Activated naive CD4-positive, alpha-beta T cell (primary cell): ENCODE measurements around the gene ZNF226.
"Not testable (repeated sequence)": the region's sequence is repeated elsewhere in the genome, so short reads cannot be mapped to it uniquely, and the experiment has no call there.

Source experiments
- DNase-seq, 4 experiments: peaks; one replicate each; lab custom pipeline; 2025; lab: John Stamatoyannopoulos, UW

The ZNF226 gene

GRCh38 chr19:44212250-44212865 lies 47.5 kb downstream of the ZNF226 start, which contains the start of gene ZNF227:
Gene ZNF227 (plus strand): TSS chr19:44212532. CDS start chr19:44217793, 5,261 bp downstream.
- DNase-seq: peak; percentile 50 to 72 (median 60)

DNA sequence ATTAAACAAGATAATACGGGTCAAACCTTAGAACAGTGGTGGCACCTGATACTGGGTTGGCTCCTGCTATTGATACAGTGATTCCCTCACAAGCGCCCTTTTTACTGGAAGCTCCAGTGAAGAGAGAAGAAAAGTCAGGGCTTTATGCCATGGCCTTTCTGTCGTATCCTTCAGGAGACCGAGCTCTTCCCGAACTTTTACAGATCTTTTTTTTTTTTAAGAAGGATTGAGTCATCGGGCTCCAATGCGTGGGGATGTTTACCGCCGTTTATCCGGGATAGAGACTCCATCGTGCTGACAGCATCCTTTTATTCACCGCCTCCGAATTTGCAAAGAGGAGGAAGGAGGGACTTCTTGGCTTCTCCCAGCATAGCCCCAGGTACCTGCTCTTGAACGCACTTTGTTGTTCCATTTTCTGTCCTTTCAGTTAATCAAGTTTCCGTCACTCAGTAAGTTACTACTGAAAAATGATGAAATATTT lies 48.0 kb downstream of the ZNF226 start:
- no peak for DNase-seq

GRCh38 chr19:44219926-44220325 lies 55.0 kb downstream of the ZNF226 start:
- not testable (repeated sequence) for DNase-seq

DNA sequence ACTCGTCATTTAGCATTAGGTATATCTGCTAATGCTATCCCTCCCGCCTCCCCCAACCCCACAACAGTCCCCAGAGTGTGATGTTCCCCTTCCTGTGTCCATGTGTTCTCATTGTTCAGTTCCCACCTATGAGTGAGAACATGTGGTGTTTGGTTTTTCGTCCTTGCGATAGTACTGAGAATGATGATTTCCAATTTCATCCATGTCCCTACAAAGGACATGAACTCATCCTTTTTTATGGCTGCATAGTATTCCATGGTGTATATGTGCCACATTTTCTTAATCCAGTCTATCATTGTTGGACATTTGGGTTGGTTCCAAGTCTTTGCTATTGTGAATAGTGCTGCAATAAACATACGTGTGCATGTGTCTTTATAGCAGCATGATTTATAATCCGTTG lies 55.9 kb downstream of the ZNF226 start:
- DNase-seq: not testable (repeated sequence)

DNA sequence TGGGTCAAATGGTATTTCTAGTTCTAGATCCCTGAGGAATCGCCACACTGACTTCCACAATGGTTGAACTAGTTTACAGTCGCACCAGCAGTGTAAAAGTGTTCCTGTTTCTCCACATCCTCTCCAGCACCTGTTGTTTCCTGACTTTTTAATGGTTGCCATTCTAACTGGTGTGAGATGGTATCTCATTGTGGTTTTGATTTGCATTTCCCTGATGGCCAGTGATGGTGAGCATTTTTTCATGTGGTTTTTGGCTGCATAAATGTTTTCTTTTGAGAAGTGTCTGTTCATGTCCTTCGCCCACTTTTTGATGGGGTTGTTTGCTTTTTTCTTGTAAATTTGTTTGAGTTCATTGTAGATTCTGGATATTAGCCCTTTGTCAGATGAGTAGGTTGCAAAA lies 56.4 kb downstream of the ZNF226 start:
- DNase-seq: not testable (repeated sequence)
